HG03565 (cell line): Measurements from ENCODE around the gene SUPT20H.
A peak's percentile ranks its signal among the peaks of the same experiment; 100 is the strongest.

Source experiments
- ATAC-seq: cut with Tn5 transposase; IDR thresholded peaks from one replicate; pipeline ENCODE4 v1.9.1; 2021; ENCODE audit warnings: mild to moderate bottlenecking, moderate library complexity; ENCODE audit not compliant: unreplicated experiment

Gene SUPT20H

DNA sequence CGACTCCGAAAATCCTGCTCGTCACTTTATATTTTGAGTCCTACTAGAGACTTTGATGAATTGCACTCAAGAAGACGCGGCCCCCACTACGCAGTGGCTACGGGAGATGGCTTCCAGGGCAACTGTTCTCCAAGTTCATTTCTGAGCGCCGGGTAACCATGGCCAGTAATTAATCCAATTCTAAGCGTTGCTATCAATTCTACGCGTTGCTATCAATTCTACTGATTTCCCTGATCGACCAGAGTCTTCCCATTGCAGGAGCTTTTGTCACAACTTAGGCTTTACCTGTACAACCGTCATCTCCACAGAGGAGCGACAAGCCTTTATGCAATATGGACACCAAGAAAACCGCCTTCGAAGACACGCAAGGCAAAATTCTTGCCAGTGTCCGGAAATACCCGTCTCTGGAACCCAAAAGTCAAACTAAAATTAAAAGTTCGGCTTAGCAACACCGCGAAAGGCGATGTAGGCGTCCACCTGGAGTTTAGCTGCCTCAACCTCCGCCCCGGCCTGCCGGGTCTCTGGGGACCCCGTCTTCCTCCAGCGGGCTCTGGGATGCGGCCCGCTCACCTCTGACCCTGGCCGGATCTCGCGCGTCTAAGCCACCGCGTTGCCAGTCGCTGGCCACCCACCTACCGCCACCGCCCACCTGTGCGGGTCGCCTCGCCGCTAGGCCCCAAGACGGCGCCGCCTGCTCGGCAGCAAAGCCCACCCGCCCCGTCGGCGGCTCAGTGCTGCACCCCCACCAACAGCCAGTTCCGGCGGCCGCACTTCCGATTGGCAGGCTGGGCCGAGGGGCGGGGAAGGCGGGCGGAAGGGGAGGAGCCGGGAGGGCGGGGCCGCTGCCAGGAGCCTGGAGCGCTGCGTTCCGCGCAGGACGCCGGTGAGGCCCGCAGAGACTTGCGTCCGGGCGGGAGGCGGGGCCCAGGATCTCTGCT lies at the start of gene SUPT20H:
Gene SUPT20H (minus strand): TSS at position 779 of the 938 bp plus-strand sequence. CDS start 8,198 bp downstream, outside the sequence.
- peak; percentile 91 for ATAC-seq

DNA sequence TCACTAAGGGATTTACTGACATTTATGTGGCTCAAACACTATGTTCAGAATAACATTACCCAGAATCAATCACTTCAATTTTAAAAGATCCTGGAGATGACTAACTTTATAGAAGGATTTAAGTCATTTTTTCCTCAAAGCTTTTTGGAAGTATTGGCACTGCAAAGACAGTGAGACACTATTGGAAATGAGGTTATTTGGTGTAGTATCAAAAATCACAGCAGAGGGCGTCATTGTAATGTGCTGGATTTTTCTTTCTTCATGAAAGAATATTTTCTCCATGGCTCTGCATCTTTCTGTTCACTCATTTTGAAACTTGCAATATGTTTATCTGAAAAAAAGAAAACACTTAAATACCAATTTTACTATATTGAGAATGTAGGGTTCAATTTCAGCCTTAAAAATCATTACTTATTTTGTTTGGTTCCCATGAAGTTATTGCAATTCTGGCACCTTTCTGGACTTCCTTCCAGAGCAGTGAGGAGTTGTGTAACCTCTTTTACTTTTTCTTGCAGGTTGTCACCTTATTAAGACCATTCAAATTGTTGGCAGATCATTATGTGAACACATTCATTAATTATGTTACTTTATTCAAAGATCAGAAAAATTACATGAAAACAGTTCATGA lies 49.7 kb upstream of the SUPT20H start:
- ATAC-seq: no peak

DNA sequence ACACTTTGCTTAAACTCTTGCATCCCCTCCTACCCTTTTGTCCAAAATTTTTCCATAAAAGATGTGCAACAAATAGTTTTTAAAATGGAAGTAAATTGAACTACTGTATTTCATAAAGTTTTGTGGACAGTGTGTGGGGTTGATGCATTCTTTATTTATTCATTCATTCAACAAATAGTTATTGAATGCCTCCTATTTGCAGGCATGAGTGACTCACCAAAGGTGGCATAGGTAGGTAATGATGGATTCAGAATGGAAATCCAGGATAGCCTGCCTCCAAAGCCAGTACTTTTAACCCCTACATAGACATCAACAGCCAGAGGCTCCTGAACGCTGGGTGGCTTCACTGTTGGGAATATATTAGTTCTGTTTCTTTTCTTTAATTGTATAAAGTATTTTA lies 48.4 kb upstream of the SUPT20H start:
- no peak for ATAC-seq

DNA sequence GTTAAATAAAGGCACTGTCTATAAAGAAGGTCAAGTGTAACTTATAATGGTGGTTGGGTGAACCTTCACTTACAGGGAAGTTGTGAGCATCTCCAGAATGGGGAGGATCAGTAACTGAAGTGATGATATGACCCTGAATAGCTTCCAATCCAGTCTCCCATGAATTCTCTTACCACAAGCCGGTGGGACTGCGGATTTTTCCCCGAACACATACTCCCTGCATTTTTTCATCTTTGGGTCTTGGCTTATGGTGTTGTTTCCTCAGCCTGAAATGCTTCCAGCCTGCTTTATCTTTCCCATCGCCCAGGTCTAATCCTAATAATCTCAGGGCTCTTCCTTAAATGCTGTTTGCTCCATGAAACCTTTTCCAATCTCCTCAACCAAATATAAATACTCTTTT lies 48.0 kb upstream of the SUPT20H start:
- no peak for ATAC-seq

DNA sequence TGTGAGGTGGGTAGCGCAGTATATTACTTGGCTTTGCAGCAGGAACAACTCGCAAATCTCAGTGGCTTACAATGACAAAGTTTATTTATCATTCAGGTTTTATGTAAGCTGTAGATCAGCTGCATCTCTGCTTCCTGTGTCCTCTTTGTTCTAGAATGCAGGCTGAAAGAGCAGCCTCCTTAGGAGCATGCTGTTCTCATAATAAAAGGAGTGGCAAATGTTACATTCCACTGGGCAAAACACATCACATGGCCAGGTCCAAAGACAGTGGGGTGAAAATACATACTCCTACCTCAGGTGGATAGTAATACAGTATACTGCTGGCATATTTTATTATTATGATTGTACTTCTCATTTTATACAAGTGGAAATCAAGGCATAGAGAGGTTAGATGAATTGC lies 47.2 kb upstream of the SUPT20H start:
- no peak for ATAC-seq

DNA sequence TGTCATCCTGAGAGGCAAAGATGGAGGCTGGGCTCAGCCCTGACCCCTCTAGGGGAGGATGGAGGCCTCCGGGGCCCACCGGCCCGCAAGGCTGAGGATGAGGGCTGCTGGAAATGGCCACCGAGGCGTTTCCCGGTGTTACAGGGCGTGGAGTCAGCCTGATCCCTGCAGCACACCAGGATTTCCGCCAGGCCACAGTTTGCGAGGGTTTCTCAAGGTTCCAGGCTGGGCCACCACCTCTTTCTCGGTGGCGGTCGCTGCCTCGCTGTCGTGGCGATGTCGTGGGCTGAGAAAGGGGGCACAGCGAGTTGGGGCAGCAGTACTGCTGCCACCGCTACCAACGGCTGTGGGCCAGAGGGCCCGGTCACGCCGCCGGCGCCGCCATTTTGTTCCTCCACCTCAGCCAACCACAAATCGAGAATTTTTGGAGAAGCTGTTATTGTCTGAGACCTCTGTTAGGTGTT lies 45.8 kb upstream of the SUPT20H start, which contains the start of gene CSNK1A1L:
Gene CSNK1A1L (minus strand): TSS at position 414 of the 464 bp plus-strand sequence. CDS start 408 bp downstream, at position 6.
- no peak for ATAC-seq

DNA sequence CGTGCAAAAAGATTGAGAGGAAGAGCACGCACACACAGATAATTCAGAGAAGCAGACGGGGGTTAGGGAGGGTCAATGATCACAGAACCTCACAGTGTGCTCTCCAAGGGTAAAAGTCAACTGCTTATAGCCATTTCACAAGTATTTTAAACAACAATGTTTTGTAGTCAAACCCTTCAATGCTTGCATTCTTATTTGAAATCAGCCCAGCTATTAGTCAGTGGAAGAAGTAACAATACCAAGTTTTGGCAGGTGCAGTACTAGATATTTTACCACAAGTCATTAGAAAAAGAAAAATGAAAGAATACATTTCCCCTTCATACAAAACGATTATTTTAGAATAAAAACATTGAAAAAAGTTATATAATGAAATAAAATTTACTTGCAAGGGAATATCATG lies 43.4 kb upstream of the SUPT20H start:
- ATAC-seq: no peak

DNA sequence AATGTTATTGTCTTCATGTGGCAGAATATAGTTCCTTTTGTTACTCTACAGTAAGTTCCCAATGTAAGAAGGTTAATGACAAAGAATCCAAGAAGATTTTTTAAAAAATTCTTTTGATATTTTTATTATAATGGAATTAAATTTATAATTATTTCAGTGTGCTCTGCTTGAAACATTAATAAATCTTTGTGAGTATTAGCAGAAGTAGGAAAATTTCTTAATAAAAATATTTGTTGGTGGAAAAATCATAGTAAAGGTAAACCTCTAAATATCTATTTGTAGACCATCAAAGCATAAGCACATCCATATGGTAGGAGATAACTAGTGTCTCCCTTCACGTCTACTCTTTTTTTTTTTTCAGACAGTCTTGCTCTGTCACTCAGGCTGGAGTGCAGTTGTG lies 41.7 kb upstream of the SUPT20H start:
- no peak for ATAC-seq

DNA sequence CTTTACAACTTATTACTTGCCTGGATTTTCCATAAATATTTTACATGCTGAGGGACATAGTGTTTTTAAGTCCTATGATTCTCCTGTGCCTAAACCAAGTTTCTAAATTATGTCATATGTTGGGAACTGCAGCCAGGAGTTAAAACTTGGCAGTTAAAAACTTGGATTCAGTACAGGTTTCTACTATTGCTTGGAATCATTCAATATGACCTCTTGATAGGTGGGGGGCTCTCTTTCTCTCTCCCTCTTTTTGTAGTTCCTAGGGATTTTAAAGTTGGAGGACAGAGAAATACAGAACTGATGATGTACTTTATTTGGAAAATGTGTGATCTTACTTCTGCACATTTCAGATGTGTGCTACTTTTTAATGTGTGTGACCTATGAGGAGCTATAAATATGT lies 41.2 kb upstream of the SUPT20H start:
- no peak for ATAC-seq

DNA sequence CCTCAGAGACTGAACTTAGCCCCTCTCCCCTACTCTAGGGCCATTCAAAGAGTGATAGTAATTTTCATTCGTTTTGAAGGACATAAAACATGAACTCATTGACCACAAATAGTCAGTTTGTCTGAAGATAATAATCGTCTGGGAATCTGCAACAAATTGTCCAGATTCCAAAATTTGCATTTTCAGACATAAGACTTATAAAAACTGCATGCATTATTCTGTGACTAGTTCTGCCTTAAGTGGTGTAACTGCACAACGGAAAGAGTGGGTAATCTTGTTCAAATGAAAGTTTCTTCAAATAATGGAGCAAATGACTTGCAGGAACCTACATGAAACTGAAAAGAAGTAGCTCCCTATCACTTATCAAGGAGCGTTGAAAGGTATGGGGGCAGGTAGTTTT lies 37.6 kb upstream of the SUPT20H start:
- ATAC-seq: no peak

DNA sequence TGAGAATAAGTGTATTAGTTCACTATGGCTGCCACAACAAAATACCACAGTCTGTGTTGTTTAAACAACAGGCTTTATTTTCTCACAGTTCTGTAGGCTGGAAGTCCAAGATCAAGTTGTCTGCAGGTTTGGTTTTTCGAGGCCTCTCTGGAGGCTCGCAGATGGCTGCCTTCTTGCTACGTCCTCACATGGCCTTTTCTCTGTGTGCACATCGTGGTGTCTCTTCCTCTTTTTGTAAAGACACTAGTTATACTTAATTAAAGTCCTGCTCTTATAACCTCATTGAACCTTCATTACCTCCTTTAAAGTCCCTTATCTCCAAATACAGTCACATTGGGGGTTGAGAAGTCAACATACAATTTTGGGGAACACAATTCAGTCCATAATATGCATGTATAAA lies 35.4 kb upstream of the SUPT20H start:
- no peak for ATAC-seq

DNA sequence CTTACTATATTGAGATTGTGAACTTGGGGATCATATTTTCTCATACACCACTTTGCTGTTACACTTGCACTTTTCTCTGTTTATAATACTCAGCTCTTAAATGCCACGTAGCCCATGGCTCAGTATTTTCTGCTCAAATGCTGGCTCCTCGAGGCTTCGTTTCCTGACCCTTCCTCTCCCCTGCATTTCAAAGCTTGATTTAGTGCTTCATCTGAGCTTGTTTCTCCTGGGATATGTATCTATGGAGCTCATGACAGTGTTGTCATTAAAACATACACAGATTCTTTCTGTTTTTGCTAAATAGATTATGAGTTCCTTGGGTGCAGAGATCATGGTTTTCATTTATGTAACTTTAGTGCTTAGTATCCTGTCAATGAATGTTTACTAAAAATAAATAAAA lies 34.6 kb upstream of the SUPT20H start:
- no peak for ATAC-seq

DNA sequence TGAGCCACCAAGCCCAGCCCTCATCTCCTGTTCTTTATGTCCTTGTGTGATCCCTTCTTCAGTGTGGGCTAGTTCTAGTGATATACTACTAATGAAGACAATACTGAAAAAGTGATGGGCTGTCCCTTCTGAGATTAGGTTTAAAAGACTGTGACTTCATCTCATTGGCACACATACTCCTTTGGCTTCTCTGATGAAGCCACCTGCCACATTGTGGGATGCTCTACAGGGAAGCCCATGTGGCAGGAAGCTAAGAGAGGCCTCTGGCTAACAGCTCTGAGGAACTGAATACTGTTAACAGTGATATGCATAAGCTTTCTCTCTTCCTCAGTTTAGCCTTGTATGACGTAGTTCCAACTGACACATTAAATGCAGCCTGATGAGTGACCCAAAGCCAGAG lies 32.3 kb upstream of the SUPT20H start:
- ATAC-seq: no peak

DNA sequence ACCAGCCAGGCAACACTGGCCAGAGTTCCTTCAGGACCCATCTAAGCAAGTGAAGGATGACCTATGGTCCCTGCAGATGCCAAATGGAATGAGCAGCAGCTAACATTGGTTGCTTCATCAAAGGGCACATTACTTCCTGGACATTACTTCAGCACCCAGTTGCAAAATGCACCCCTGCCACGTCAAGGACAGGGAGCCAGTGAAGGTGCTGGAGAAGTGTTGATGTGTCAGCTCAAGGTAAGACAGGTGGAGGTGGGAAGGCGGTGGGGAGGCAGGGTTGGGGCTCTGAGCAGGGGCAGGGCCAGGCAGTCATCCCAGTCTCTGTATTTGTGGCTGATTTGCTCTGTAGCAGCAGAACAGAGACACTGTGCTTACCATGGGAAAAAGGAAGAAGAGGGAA lies 31.4 kb upstream of the SUPT20H start:
- no peak for ATAC-seq

DNA sequence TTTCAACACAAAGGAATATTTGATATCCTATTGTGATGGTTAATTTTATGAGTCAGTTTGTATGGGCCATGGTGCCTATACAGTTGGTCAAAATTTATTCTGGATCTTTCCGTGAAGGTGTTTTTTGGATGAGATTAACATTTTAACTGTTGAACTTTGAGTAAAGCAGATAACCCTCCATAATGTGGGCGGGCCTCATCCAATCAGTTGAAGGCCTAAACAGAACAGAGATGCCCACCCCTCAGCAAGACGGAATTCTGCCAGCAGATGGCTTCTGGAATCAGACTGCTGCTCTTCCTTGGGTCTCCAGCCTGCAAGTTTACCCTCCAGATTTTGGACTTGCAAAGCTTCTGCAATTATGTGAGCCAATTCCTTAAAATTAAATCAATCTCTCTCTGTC lies 30.0 kb upstream of the SUPT20H start:
- ATAC-seq: no peak

DNA sequence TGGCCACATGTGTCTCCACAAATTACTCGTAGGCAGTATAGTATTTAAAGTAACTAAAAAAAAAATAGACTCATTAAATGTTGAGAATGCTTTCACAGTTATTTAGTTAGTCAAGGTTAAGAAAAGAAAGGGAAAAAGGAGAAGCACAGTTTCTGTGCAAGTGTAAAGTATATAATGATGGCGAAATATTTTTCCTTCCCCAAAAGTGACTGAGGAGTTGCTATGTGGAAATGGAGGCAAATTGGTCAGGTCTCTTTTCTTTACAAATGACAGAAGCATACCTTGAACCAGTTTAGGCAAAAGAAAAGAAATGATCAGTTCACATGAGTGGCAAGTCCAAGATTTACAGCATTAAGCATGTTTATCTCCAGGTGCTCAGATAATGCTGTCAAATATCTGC lies 28.0 kb upstream of the SUPT20H start:
- ATAC-seq: no peak

DNA sequence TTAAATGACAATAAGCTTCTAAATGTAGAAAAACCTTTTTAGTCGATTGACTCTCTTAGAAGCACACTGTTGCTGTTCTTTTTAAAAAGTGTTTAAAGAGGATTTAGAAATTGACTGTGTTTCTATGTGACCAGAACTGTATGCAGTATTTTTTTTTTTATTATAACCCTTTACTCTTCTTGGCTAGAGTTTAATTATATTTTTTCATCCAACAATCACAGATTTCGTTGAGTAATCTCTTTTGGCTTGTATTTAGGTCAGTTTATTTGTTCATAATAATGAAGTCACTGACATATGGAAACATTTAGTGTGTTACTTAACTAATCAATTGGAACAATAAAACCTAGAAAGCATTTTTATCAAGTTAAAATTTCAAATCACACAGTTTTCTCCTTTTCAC lies 26.1 kb upstream of the SUPT20H start:
- ATAC-seq: no peak

DNA sequence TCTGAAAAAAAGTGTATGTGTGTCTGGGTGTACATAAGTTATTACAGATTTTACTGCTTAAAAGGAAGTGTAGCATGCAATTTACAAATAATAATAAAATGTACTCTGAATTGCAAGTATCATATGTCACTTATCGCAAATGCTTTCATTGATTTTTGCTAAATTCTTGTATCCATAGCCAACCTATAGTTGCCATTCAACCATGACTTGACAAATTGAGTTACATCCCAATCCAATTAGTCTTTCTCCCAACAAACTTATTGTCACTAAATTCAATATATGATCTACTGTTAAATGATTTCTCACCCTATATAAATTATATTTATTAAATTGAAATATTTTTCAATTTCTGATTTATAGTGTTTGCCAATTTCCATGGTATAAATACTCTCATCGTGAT lies 17.3 kb upstream of the SUPT20H start:
- no peak for ATAC-seq

DNA sequence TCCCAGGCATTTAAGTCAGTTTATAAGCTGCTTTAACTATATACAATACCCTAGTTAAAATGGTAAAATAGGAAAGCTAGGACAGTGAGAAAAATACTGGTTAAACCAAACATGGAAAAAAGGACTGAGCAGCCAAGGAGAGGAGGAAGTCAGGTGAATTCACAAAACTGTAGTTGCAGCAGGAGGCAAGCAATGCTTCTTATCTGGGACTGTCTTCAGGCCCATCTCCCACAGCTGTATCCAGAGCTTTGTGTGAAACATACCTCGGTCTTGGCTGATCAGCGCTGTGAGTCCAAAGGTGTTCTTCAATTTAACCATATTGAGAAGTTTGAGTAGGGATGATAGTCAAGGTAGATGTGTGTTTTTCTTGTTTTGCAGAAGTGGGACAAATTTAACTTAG lies 15.7 kb upstream of the SUPT20H start:
- no peak for ATAC-seq

DNA sequence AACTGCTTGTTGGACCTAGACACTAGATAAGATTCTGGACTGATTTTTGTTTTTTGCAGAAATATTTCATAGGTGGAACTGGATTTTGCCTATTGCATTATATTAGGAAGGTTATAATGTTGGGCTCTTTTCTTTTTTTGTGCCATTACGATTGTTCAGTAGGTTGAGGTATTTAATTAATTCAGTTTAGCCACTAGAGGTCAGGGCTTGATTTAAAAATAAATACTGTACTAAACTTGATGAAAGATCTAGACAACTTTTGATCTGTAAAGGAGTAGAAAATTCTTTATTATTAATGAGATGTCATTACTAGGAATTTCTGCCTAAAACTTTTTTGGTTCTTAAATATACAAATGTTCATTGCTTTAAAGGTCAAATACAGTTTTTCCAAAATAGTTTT lies 15.2 kb upstream of the SUPT20H start:
- peak; percentile 40 for ATAC-seq

DNA sequence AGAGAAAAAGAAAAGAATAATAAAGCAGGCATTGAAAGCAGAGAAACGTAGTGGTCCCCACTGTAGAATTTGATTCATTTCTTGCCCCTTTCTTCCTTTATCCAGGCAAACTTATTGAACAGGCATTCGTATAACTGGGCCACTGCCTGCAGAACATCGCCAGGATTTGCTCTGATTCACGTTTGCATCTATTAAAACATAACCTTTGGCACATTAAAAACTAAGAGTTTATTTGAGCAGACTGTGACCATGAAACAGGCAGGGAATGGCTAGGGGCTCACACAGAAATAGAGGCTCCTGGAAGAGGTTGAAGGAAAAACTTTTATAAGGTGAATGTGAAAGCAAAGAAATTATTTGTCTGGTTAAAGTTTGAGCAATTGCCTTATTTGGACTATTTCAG lies 12.5 kb upstream of the SUPT20H start:
- no peak for ATAC-seq

DNA sequence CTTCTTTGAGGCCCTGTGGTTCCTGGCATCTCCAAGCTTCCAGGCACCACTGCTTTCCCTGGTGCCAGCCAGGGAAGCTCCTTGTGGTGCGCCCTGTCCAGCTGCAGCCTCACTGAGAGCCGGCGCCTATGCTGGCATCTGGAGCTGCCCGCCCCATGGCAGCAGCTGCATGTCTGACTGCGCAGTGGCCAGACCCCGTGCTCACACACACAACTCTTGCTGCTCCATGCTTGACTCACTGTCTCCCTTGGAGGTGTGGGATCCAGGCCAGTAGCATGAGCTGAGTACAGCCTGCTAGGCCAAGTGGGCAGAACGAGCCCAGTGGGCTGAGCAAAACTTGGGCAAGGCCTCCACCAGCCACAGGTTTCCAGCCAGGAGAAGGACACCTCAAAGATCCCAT lies 11.5 kb upstream of the SUPT20H start:
- no peak for ATAC-seq
